Measurements from ENCODE around the gene AFAP1.
A peak's percentile ranks its signal among the peaks of the same experiment; 100 is the strongest.

The AFAP1 gene

DNA sequence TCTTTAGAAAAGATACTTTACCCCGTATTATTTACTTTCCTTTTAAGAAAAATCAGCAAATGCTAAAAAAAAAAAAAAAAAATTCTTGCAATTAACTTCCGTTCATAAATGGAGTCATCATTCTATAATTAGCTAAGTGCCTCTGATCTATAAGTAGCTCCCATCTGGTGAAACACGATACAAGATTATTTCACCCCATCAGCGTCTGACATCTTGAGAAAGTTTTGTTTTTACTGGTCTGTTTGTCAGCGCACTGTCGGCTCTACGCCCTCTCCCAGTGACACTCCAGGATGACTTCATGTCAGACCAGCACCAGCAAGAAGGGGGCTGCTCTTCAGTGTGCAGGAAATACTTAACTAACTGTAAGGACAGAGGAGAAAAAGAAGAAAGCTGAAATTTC lies 108.3 kb downstream of the AFAP1 start (continued):
- TF ChIP-seq ZNF558 (tag by site-specific recombination; IDR thresholded peaks at IDR 0.05) (no peak), ZNF658 (tag by site-specific recombination; IDR thresholded peaks at IDR 0.05) (no peak), ZSCAN23 (tag by site-specific recombination; IDR thresholded peaks at IDR 0.05) (no peak), WT1 (tag by site-specific recombination; IDR thresholded peaks at IDR 0.05) (no peak), ZNF335 (tag by site-specific recombination; conservative IDR thresholded peaks at IDR 0.05) (peak; percentile 35; the same call in 1 of the 2 replicates), ZNF248 (tag by site-specific recombination; IDR thresholded peaks at IDR 0.05) (no peak), KLF1 (tag by site-specific recombination; IDR thresholded peaks at IDR 0.05) (no peak), ZFP3 (tag by site-specific recombination; IDR thresholded peaks at IDR 0.05; ENCODE audit: low read depth) (no peak), HOXC10 (CRISPR knock-in tag; IDR thresholded peaks at IDR 0.05) (no peak), SCRT1 (tag by site-specific recombination; IDR thresholded peaks at IDR 0.05; ENCODE audit: borderline replicate concordance) (no peak), FEZF1 (tag by site-specific recombination; IDR thresholded peaks at IDR 0.05) (0 out of 2 replicates have a peak, but pooled peaks have one; percentile 12), ZNF621 (tag by site-specific recombination; IDR thresholded peaks at IDR 0.05) (no peak), TCF7L2 (IDR thresholded peaks at IDR 0.05; ENCODE audit: borderline replicate concordance, low read depth, low read length) (peak; percentile 42; the same call in 1 of the 2 replicates)
- TF ChIP-seq, protein P1, sequence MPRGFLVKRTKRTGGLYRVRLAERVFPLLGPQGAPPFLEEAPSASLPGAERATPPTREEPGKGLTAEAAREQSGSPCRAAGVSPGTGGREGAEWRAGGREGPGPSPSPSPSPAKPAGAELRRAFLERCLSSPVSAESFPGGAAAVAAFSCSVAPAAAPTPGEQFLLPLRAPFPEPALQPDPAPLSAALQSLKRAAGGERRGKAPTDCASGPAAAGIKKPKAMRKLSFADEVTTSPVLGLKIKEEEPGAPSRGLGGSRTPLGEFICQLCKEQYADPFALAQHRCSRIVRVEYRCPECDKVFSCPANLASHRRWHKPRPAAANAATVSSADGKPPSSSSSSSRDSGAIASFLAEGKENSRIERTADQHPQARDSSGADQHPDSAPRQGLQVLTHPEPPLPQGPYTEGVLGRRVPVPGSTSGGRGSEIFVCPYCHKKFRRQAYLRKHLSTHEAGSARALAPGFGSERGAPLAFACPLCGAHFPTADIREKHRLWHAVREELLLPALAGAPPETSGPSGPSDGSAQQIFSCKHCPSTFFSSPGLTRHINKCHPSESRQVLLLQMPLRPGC (tag by site-specific recombination; IDR thresholded peaks at IDR 0.05): peak; percentile 67
- TF ChIP-seq, protein P2, sequence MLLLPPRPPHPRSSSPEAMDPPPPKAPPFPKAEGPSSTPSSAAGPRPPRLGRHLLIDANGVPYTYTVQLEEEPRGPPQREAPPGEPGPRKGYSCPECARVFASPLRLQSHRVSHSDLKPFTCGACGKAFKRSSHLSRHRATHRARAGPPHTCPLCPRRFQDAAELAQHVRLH (tag by site-specific recombination; IDR thresholded peaks at IDR 0.05): no peak

DNA sequence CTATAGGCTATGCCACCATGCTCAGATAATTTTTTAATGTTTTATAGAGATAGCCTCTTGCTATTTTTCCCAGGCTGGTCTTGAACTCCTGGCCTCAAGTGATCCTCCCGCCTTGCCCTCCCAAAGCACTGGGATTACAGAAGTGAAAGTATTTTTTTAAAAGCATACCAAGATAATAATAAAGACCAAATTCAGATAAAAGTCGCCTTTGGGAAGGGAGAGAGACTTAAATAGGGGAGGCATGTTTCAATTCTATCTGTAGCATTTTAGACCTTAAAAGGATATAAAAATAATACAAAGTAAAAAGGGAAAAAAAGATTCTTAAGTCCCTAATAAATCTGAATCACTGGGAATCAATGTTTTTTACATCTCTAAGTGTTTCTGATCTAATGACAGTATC lies 108.9 kb downstream of the AFAP1 start:
- ChIA-PET CTCF (interaction anchor here (1.0 to 1.8 kb wide), 2 partner anchors 15 to 99 kb away, joined by 3 to 6 read pairs; no protein-coding TSS in a partner anchor), POLR2A (no interaction called here)
- Histone ChIP-seq H3K4me3 (ENCODE audit: low read depth, low read length) (no peak overlapping the region), H3K27ac (ENCODE audit: extremely low read depth, low read depth, low read length) (no peak overlapping the region), H3K4me1 (ENCODE audit: control insufficient read depth, insufficient read depth, low read length) (no peaks in the 10 kb centered on the region), H3K36me3 (ENCODE audit: control insufficient read depth in 2 of 2, insufficient read depth in 1 of 2, low read length in 2 of 2) (no peaks in the 10 kb centered on the region), H3K9me3 (ENCODE audit: control insufficient read depth, insufficient read depth, low read depth, low read length) (no peaks in the 10 kb centered on the region)
- TF ChIP-seq ZBTB20 (tag by site-specific recombination; IDR thresholded peaks at IDR 0.05) (no peak), ZNF585B (tag by site-specific recombination; IDR thresholded peaks at IDR 0.05) (no peak), SCRT2 (tag by site-specific recombination; IDR thresholded peaks at IDR 0.05) (no peak), ZNF133 (tag by site-specific recombination; IDR thresholded peaks at IDR 0.05) (no peak), KLF9 (tag by site-specific recombination; IDR thresholded peaks at IDR 0.05; ENCODE audit: low read depth) (no peak), KLF7 (tag by site-specific recombination; IDR thresholded peaks at IDR 0.05; ENCODE audit: borderline replicate concordance) (no peak), ZNF140 (tag by site-specific recombination; IDR thresholded peaks at IDR 0.05) (no peak), ZNF324 (tag by site-specific recombination; IDR thresholded peaks at IDR 0.05) (no peak)
- TF ChIP-seq, protein P3, sequence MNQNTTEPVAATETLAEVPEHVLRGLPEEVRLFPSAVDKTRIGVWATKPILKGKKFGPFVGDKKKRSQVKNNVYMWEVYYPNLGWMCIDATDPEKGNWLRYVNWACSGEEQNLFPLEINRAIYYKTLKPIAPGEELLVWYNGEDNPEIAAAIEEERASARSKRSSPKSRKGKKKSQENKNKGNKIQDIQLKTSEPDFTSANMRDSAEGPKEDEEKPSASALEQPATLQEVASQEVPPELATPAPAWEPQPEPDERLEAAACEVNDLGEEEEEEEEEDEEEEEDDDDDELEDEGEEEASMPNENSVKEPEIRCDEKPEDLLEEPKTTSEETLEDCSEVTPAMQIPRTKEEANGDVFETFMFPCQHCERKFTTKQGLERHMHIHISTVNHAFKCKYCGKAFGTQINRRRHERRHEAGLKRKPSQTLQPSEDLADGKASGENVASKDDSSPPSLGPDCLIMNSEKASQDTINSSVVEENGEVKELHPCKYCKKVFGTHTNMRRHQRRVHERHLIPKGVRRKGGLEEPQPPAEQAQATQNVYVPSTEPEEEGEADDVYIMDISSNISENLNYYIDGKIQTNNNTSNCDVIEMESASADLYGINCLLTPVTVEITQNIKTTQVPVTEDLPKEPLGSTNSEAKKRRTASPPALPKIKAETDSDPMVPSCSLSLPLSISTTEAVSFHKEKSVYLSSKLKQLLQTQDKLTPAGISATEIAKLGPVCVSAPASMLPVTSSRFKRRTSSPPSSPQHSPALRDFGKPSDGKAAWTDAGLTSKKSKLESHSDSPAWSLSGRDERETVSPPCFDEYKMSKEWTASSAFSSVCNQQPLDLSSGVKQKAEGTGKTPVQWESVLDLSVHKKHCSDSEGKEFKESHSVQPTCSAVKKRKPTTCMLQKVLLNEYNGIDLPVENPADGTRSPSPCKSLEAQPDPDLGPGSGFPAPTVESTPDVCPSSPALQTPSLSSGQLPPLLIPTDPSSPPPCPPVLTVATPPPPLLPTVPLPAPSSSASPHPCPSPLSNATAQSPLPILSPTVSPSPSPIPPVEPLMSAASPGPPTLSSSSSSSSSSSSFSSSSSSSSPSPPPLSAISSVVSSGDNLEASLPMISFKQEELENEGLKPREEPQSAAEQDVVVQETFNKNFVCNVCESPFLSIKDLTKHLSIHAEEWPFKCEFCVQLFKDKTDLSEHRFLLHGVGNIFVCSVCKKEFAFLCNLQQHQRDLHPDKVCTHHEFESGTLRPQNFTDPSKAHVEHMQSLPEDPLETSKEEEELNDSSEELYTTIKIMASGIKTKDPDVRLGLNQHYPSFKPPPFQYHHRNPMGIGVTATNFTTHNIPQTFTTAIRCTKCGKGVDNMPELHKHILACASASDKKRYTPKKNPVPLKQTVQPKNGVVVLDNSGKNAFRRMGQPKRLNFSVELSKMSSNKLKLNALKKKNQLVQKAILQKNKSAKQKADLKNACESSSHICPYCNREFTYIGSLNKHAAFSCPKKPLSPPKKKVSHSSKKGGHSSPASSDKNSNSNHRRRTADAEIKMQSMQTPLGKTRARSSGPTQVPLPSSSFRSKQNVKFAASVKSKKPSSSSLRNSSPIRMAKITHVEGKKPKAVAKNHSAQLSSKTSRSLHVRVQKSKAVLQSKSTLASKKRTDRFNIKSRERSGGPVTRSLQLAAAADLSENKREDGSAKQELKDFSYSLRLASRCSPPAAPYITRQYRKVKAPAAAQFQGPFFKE (tag by site-specific recombination; IDR thresholded peaks at IDR 0.05; ENCODE audit: borderline replicate concordance): no peak
